22Rv1 (cell line): ENCODE data around the gene EIF3K.

ENCODE experiments used
- CTCF ChIP-seq: fragments of 450-650 bp; IDR thresholded peaks from 2 replicates; pipeline ENCODE4 v1.5.1; 2017; ENCODE audit warnings: mild to moderate bottlenecking
- ZFX ChIP-seq: fragments of 450-650 bp; IDR thresholded peaks from 2 replicates; pipeline ENCODE4 v1.6.1; 2017; ENCODE audit warnings: antibody characterized with exemption, borderline replicate concordance

GRCh38 chr19:38676023-38676877 is 57.3 kb downstream of the EIF3K start:
- no peak for TF ChIP-seq CTCF
- TF ChIP-seq ZFX = no peak
